Ammon's horn (tissue), 1 donor: Measurements from ENCODE around the gene NBPF10.
"Not testable (repeated sequence)": the region's sequence is repeated elsewhere in the genome, so short reads cannot be mapped to it uniquely, and the experiment has no call there.

Source experiments
- DNase-seq: peaks from one replicate; pipeline ENCODE4 v3.0.0-alpha.2; 2016; ENCODE audit warnings: low spot score

NBPF10 gene, protein sequence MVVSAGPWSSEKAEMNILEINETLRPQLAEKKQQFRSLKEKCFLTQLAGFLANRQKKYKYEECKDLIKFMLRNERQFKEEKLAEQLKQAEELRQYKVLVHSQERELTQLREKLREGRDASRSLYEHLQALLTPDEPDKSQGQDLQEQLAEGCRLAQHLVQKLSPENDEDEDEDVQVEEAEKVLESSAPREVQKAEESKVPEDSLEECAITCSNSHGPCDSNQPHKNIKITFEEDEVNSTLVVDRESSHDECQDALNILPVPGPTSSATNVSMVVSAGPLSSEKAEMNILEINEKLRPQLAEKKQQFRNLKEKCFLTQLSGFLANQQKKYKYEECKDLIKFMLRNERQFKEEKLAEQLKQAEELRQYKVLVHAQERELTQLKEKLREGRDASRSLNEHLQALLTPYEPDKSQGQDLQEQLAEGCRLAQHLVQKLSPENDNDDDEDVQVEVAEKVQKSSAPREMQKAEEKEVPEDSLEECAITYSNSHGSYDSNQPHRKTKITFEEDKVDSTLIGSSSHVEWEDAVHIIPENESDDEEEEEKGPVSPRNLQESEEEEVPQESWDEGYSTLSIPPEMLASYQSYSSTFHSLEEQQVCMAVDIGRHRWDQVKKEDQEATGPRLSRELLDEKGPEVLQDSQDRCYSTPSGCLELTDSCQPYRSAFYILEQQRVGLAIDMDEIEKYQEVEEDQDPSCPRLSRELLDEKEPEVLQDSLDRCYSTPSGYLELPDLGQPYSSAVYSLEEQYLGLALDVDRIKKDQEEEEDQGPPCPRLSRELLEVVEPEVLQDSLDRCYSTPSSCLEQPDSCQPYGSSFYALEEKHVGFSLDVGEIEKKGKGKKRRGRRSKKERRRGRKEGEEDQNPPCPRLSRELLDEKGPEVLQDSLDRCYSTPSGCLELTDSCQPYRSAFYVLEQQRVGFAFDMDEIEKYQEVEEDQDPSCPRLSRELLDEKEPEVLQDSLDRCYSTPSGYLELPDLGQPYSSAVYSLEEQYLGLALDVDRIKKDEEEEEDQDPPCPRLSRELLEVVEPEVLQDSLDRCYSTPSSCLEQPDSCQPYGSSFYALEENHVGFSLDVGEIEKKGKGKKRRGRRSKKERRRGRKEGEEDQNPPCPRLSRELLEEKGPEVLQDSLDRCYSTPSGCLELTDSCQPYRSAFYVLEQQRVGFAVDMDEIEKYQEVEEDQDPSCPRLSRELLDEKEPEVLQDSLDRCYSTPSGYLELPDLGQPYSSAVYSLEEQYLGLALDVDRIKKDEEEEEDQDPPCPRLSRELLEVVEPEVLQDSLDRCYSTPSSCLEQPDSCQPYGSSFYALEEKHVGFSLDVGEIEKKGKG (N-terminal part only)

DNA sequence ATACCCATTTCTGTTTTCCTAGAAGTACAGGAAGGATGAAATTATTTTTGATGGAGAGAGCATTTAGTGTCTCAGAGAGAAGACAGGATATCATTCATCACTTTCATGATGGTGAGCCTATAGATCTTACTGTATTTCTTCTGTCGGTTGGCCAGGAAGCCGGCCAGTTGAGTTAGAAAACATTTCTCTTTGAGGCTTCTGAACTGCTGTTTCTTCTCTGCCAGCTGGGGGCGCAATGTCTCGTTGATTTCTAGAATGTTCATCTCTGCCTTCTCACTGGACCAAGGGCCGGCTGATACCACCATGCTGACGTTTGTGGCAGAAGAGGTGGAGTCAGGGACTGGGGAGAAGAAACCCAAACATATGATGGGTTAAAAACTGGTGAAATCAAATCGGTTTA lies at the start of gene NBPF10:
NBPF10 (minus strand) TSS at position 340 of the 400 bp plus-strand sequence; CDS start at position 305, 35 bp downstream.
- DNase-seq, result not testable (repeated sequence)

- DNase-seq, result not testable (repeated sequence)
These were observed 29.9 kb upstream of the NBPF10 start for GRCh38 chr1:146174531-146174930.

DNA sequence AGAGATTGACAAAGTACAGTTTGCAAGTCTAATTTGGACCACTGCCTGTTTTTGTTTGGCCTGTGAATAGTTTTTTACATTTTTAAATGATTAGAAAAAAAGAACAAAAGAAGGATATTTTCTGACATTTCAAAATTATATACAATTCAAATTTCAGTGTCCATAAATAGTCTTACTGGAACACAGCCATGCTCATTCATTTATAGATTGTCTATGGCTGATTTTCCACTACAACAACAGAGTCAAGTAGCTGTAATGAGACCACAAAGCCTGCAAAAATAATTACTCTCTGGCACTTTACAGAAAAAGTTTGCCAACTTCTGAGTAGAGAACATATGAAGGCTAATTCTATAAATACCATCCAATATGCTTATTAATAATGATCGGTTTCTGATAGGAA lies 23.1 kb upstream of the NBPF10 start:
- not testable (repeated sequence) for DNase-seq

GRCh38 chr1:146167273-146167672 lies 22.7 kb upstream of the NBPF10 start:
- DNase-seq, result not testable (repeated sequence)
